ENCODE results near the gene MED28. TPM values are rescaled to one million over a fixed set of nuclear protein-coding genes. Genes with fewer than 3 reads are reported as not detected.

MED28 gene
- total and polyA plus RNA-seq, 2 of the 4 experiments (the other 2 are of a cell fraction), result 8.8 to 9.3 TPM

DNA sequence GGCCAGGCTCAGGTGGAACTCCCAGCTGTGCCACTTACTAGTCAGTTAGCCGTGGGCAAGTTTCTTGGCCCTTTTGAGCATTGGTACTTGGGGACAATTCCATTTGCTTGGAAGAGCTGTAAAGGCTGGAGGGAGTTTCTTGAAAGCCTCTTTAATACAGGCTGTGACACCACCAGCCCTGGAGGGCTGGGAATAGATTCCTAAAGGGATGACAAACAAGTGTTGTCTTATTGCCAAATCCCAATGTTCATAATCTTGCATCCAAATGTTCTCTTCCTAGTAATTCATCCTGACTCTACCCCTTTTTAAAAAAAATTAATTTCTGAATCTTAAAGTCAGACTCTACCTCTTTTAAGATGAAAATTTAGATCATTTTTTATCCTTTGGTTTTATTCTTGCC is 14.6 kb upstream of the MED28 start:
- Histone ChIP-seq H4K91ac (ENCODE audit: insufficient read depth, low read depth, low read length) (no peak overlapping the region), H2BK20ac (ENCODE audit: low read depth, low read length) (no peak overlapping the region), H2BK15ac (ENCODE audit: low read depth, low read length) (no peak overlapping the region), H3K4me1 (ENCODE audit: control insufficient read depth, insufficient read depth, low read length) (no peaks in the 10 kb centered on the region), H3K36me3 (ENCODE audit: control insufficient read depth, insufficient read depth, low read length) (peaks cover 29% of the 10 kb centered on the region), H3K56ac (ENCODE audit: extremely low read depth, insufficient read depth, low read length) (no peak overlapping the region), H2BK120ac (ENCODE audit: low read depth, low read length) (no peak overlapping the region), H3K9me3 (ENCODE audit: control insufficient read depth, insufficient read depth, low read length) (no peaks in the 10 kb centered on the region), H3K18ac (ENCODE audit: low read depth, low read length) (no peak overlapping the region), H3K27ac (ENCODE audit: insufficient read depth, low read length) (no peak overlapping the region), H3K9me1 (ENCODE audit: insufficient read depth, low read length) (0 out of 2 replicates have a peak, but pooled peaks cover 2% of the 10 kb centered on the region), H3K14ac (replicated peaks; ENCODE audit: low read depth, low read length) (no peak overlapping the region), H3K4me3 (ENCODE audit: insufficient read depth, low read depth, low read length) (no peak overlapping the region), H3K4ac (ENCODE audit: low read depth, low read length) (no peak overlapping the region), H2AK5ac (ENCODE audit: low read depth, low read length) (no peak overlapping the region), H3K9ac (ENCODE audit: low read depth, low read length) (no peak overlapping the region), H2AFZ (replicated peaks; ENCODE audit: low read length, poor library complexity) (no peak overlapping the region), H4K8ac (ENCODE audit: low read depth in 2 of 2, low read length in 2 of 2) (no peak overlapping the region), H3K4me2 (ENCODE audit: low read depth, low read length) (no peak overlapping the region), H3K79me1 (ENCODE audit: low read depth in 1 of 2, low read length in 2 of 2) (no peaks in the 10 kb centered on the region), H2AK9ac (replicated peaks; ENCODE audit: low read depth, low read length, poor library complexity) (no peak overlapping the region), H2BK5ac (ENCODE audit: low read depth, low read length, poor library complexity, severe bottlenecking) (no peak overlapping the region), H4K20me1 (ENCODE audit: insufficient read depth, low read length) (no peaks in the 10 kb centered on the region), H3K23ac (ENCODE audit: low read depth, low read length) (no peak overlapping the region), H4K5ac (ENCODE audit: low read depth, low read length) (no peak overlapping the region), H3K27me3 (ENCODE audit: control insufficient read depth, insufficient read depth, low read length) (no peaks in the 10 kb centered on the region)
- BruUV-seq (replicated peaks), result no TSS peak
- WGBS, 2 experiments (ENCODE audit: extremely low coverage in 2 of 2, insufficient read length in 1 of 2), result no CpG with 5 or more reads among the region's 1 CpG
- ChIA-PET POLR2A (ENCODE audit: unreplicated experiment) (interaction anchor here (0.6 kb wide), 1 partner anchor 1461 kb away, joined by 18 read pairs; no protein-coding TSS in a partner anchor), CTCF (no interaction called here)
- dilution Hi-C loops (cut with HindIII; ENCODE audit: low sequenced_read_pairs, unreplicated experiment), result no loop called here
- no peak for DNase-seq
- intact Hi-C loops (cut with micrococcal nuclease), result no loop called here
- TF ChIP-seq RAD21 (IDR thresholded peaks at IDR 0.05; ENCODE audit: low read length) (no peak), NFE2L2 (IDR thresholded peaks at IDR 0.05; ENCODE audit: low read depth, low read length) (no peak)
- ATAC-seq (ENCODE audit: low read depth), result no peak
- in situ Hi-C loops (cut with MboI; ENCODE audit: low sequenced_read_pairs), result loop anchor here (25.0 kb wide), 2 partner anchors 212 to 412 kb away; partner anchors contain the start of genes DCAF16, LCORL and NCAPG
